Right atrium auricular region (tissue), 2 donors: ENCODE results near the gene GUCA2A. TPM values are rescaled to one million over a fixed set of nuclear protein-coding genes. Genes with fewer than 3 reads are reported as not detected.
A peak's percentile ranks its signal among the peaks of the same experiment; 100 is the strongest.

Experiments used
- DNase-seq: peaks from one replicate; pipeline ENCODE4 v3.0.0-alpha.2; 2019; ENCODE audit warnings: low spot score
- H3K27ac ChIP-seq, 2 donors: fragments of 200-600 bp; sonication (generic); 1 replicate in 1 of 2; 2 replicates in 1 of 2; pipeline ENCODE4 v1.5.1; 2016 to 2019
- H3K27me3 ChIP-seq, 2 donors: fragments of 200-600 bp; sonication (generic); one replicate each; pipeline versions ENCODE4 v1.5.1 to v1.6.0; 2017 to 2019
- H3K36me3 ChIP-seq: fragments of 200-600 bp; sonication (generic); one replicate; pipeline ENCODE4 v1.5.1; 2016
- H3K4me1 ChIP-seq, 2 donors: fragments of 200-600 bp; sonication (generic); one replicate each; pipeline versions ENCODE4 v1.5.1 to v1.6.0; 2017 to 2019
- H3K4me3 ChIP-seq, 2 donors: fragments of 200-600 bp; sonication (generic); 1 replicate in 1 of 2; 2 replicates in 1 of 2; pipeline ENCODE4 v1.5.1; 2017 to 2019; ENCODE audit warnings: mild to moderate bottlenecking in 1 of 2, moderate library complexity in 1 of 2
- H3K9me3 ChIP-seq, 2 donors: fragments of 200-600 bp; sonication (generic); one replicate each; pipeline ENCODE4 v1.5.1; 2019
- total RNA-seq, 2 donors: library from RNA; depleted of rRNA; stranded (reverse); fragments of >200 nt; gene quantifications; one replicate each; pipeline ENCODE4 v1.1.0, GENCODE V29; 2016
- TF ChIP-seq, protein P1 (sequence below), 2 donors: fragments of 200-600 bp; sonication (generic); IDR thresholded peaks; one replicate each; pipeline ENCODE4 v1.5.1; 2019; ENCODE audit warnings: antibody characterized with exemption in 2 of 2

Gene GUCA2A
- total RNA-seq, 2 donors from 2014 or later, result not detected

DNA sequence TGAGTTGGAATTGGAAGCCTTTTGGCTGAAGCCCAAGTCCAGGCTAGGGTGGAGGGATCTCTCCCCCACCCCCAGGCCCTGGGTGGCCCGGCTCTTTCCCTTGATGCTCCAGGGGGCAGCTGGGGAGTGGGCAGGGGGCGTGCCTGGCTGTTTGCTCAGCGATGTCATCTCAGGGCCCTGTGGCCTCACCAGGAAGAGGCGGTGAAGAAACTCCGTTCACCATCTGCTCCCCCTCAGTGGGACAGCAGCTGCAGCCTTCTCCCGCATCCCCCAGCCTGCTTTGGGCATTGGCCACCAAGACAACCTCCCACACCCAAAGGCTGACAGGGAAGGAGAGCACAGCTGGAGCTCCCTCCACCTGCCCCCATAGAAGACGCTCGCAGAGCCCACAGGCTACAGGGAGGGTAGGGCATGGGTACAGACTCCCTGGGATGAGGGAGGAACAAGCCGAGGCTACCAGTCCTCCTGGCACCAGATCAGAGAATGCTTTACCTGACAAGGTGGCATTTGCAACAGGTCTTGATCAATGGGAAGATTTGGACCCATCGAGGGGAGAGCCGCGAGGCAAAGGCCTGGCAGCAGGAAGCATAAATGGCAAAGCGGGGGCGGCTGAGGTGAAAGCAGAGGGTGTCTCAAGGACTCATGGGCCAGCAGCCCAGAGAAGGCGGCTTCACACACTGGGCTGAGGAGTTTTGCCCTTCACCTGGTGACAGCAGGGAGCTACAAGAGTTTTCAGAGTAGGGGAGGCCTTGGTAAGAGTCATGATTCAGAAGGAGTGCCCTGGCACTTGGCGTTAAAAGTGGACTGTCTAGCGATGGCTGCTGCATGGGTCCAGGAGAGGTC is 6.5 kb upstream of the GUCA2A start:
- TF ChIP-seq, protein P1, sequence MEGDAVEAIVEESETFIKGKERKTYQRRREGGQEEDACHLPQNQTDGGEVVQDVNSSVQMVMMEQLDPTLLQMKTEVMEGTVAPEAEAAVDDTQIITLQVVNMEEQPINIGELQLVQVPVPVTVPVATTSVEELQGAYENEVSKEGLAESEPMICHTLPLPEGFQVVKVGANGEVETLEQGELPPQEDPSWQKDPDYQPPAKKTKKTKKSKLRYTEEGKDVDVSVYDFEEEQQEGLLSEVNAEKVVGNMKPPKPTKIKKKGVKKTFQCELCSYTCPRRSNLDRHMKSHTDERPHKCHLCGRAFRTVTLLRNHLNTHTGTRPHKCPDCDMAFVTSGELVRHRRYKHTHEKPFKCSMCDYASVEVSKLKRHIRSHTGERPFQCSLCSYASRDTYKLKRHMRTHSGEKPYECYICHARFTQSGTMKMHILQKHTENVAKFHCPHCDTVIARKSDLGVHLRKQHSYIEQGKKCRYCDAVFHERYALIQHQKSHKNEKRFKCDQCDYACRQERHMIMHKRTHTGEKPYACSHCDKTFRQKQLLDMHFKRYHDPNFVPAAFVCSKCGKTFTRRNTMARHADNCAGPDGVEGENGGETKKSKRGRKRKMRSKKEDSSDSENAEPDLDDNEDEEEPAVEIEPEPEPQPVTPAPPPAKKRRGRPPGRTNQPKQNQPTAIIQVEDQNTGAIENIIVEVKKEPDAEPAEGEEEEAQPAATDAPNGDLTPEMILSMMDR (IDR thresholded peaks at IDR 0.05), result no peak
- no peak for DNase-seq
- H3K9me3 ChIP-seq, result no peaks in the 10 kb centered on the region
- H3K4me1 ChIP-seq, result peaks cover 0 to 32% of the 10 kb centered on the region in 2 donors
- no peak overlapping the region for H3K4me3 ChIP-seq
- H3K27me3 ChIP-seq, result no peaks in the 10 kb centered on the region
- H3K36me3 ChIP-seq, result no peaks in the 10 kb centered on the region
- no peak overlapping the region for H3K27ac ChIP-seq

DNA sequence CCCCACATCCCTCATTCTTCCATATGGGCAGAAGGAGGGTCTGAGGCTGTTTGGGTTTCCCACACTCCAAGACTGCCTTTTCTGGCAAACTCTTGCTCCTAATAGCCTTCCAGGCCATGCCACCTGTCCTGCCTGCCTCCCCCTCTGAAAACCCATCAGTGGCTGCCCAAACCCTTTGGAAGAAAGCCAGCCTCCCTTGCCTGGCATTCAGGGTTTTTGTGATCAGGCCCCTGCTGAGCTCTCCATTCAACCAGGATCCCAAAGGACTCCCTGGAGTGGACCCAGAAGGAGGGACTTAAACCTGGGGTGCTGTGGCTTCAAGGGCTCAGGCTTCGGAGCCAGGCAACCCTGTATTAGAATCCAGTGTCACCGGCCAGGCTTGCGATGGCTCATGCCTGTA is 4.2 kb upstream of the GUCA2A start:
- no peaks in the 10 kb centered on the region for H3K9me3 ChIP-seq
- peaks cover 0 to 48% of the 10 kb centered on the region in 2 donors for H3K4me1 ChIP-seq
- no peak overlapping the region for H3K4me3 ChIP-seq
- H3K27me3 ChIP-seq, result no peaks in the 10 kb centered on the region
- DNase-seq, result no peak
- H3K27ac ChIP-seq, result no peak overlapping the region
- H3K36me3 ChIP-seq, result no peaks in the 10 kb centered on the region
- TF ChIP-seq, protein P1 (IDR thresholded peaks at IDR 0.05), result no peak

GRCh38 chr1:42168391-42168670 is 3.8 kb upstream of the GUCA2A start:
- TF ChIP-seq, protein P1 (IDR thresholded peaks at IDR 0.05), result no peak
- Histone ChIP-seq H3K27ac (no peak overlapping the region), H3K4me1 (peaks cover 0 to 44% of the 10 kb centered on the region in 2 donors), H3K9me3 (no peaks in the 10 kb centered on the region), H3K36me3 (no peaks in the 10 kb centered on the region), H3K4me3 (no peak overlapping the region), H3K27me3 (no peaks in the 10 kb centered on the region)
- no peak for DNase-seq

GRCh38 chr1:42167611-42168390 is 3.3 kb upstream of the GUCA2A start:
- Histone ChIP-seq H3K27me3 (no peaks in the 10 kb centered on the region), H3K27ac (no peak overlapping the region), H3K36me3 (no peaks in the 10 kb centered on the region), H3K4me1 (peaks cover 0 to 39% of the 10 kb centered on the region in 2 donors), H3K4me3 (no peak overlapping the region), H3K9me3 (no peaks in the 10 kb centered on the region)
- peak; percentile 28 for DNase-seq
- TF ChIP-seq, protein P1 (IDR thresholded peaks at IDR 0.05), result no peak

GRCh38 chr1:42165511-42166210 is 1.1 kb upstream of the GUCA2A start:
- Histone ChIP-seq H3K4me3 (no peak overlapping the region), H3K9me3 (peaks cover 0 to 6% of the 10 kb centered on the region in 2 donors), H3K27ac (peak overlapping the region in 1 of 2 donors; percentile 42), H3K27me3 (no peaks in the 10 kb centered on the region), H3K4me1 (peaks cover 0 to 21% of the 10 kb centered on the region in 2 donors), H3K36me3 (no peaks in the 10 kb centered on the region)
- TF ChIP-seq, protein P1 (IDR thresholded peaks at IDR 0.05), result no peak
- no peak for DNase-seq
